PFSK-1 (cell line): Measurements from ENCODE around the gene C4B.

Source experiments
- POLR2AphosphoS5 ChIP-seq: IDR thresholded peaks from 2 replicates; pipeline ENCODE4 v1.6.1; 2012; ENCODE audit warnings: low read depth, mild to moderate bottlenecking, control low read depth, low read length, moderate library complexity
- TAF1 ChIP-seq: IDR thresholded peaks from 2 replicates; pipeline ENCODE4 v1.6.1; 2012; ENCODE audit warnings: low read length, control low read depth, borderline replicate concordance; ENCODE audit not compliant: insufficient read depth

DNA sequence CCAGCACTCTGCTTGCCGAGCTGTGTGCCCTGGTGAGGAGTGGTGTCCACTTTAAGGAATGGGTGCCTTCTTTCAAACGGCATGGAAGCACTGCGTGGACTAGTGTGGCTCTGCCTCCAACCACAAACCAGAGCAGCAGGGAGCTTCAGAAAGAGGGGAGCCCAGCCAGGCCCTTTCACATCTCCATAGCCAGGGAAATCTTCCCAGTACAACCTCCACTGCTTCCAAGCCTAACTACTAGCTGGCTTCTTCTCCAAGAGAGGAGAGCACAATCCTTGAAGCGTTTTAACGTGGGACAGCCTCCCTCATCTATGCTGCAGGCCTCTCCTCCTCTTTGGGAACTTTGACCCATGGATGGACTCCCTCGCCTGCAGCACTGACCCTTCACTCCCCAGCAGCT lies 67.9 kb downstream of the C4B start:
- TF ChIP-seq POLR2AphosphoS5 = no peak
- TF ChIP-seq TAF1 = no peak
